NCI-H2029 (cell line): ENCODE measurements around the gene PTGER3.
A peak's percentile ranks its signal among the peaks of the same experiment; 100 is the strongest.

Experiments used
- DNase-seq: peaks from one replicate; lab custom pipeline; 2025; lab: John Stamatoyannopoulos, UW

Gene PTGER3

GRCh38 chr1:71049951-71050598, 2.5 kb upstream of the PTGER3 start:
- DNase-seq, result peak; percentile 66

- peak; percentile 9 for DNase-seq
These were observed 553 bp downstream of the PTGER3 start for GRCh38 chr1:71046891-71047634.

GRCh38 chr1:71045463-71046028, 2.1 kb downstream of the PTGER3 start:
- no peak for DNase-seq

GRCh38 chr1:71044833-71045232, 2.8 kb downstream of the PTGER3 start:
- no peak for DNase-seq

GRCh38 chr1:71043065-71043464, 4.6 kb downstream of the PTGER3 start:
- no peak for DNase-seq

- DNase-seq, result no peak
These were observed 5.8 kb downstream of the PTGER3 start for GRCh38 chr1:71041806-71042205.

GRCh38 chr1:71039661-71040262, 7.9 kb downstream of the PTGER3 start:
- DNase-seq, result no peak

GRCh38 chr1:71038942-71039341, 8.7 kb downstream of the PTGER3 start:
- DNase-seq, result no peak

- DNase-seq, result no peak
These were observed 9.6 kb downstream of the PTGER3 start for GRCh38 chr1:71037829-71038620.

- DNase-seq, result no peak
These were observed 10.6 kb downstream of the PTGER3 start for GRCh38 chr1:71037066-71037465.

- no peak for DNase-seq
These were observed 14.5 kb downstream of the PTGER3 start for GRCh38 chr1:71033136-71033535.

GRCh38 chr1:71031426-71031825, 16.2 kb downstream of the PTGER3 start:
- DNase-seq, result no peak

GRCh38 chr1:71030026-71030425, 17.6 kb downstream of the PTGER3 start:
- no peak for DNase-seq

GRCh38 chr1:71028981-71029380, 18.6 kb downstream of the PTGER3 start:
- no peak for DNase-seq

- DNase-seq, result no peak
These were observed 19.6 kb downstream of the PTGER3 start for GRCh38 chr1:71027991-71028390.

GRCh38 chr1:71026093-71026492, 21.5 kb downstream of the PTGER3 start:
- DNase-seq, result no peak

GRCh38 chr1:71023515-71023914, 24.1 kb downstream of the PTGER3 start:
- no peak for DNase-seq

- no peak for DNase-seq
These were observed 28.2 kb downstream of the PTGER3 start for GRCh38 chr1:71019233-71019969.

GRCh38 chr1:71018791-71019190, 28.8 kb downstream of the PTGER3 start:
- DNase-seq, result no peak

GRCh38 chr1:71015745-71016144, 31.9 kb downstream of the PTGER3 start:
- no peak for DNase-seq

- DNase-seq, result no peak
These were observed 33.4 kb downstream of the PTGER3 start for GRCh38 chr1:71014178-71014579.
